Stimulated activated naive CD8-positive, alpha-beta T cell treated with anti-CD3 and anti-CD28 coated beads, Interleukin-15, Interleukin-2, amounts not matched to agents 100 U/mL and 50 U/mL, for 24 hours (primary cell): ENCODE measurements around the gene PRKN.

Experiments used
- ATAC-seq: fragments of 150-1000 bp; cut with Tn5 transposase; one replicate; pipeline ENCODE4 v1.10.0; 2021
- DNase-seq: peaks from one replicate; pipeline ENCODE4 v3.0.0; 2021

PRKN gene

GRCh38 chr6:161722394-161722793, 1005.2 kb downstream of the PRKN start:
- no peak for ATAC-seq
- no peak for DNase-seq

DNA sequence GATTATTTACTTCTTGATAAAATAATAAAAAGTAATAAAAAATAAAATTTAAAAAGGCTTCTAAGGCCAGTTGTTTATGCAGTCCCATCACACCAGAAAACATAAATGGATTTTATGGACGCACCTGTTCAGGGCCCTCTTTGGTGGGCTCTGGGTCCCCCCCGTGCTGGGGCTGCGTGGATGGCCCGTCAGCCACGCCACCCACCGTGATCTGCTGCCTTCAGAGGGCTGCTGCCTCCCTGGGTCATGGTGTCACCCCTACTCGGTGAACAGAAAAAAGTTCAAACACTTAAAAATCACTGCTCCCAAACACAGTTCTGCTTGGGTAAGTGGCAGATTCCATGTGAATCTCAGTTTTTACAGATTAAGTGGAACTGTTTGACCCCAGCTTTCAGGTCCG, 1006.1 kb downstream of the PRKN start:
- ATAC-seq: no peak
- no peak for DNase-seq

DNA sequence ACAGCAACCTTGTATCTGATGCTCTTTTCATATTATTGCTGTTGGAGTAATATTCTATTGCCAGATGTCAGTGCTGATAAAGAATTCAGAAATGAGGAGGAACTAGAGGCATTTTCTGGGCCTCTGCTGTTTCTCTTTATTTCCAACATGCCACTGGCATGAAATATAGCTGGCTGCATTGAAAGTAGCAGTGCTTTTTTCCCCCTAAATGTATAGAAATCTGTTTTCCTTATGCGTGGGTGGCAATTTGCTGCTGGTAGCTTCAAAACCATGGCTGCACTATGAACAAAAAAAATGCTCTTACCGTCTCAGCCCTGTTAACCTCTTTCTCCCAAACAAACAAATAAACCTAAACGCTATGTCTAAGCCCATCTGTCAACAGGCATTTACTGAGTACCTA, 1011.4 kb downstream of the PRKN start:
- no peak for DNase-seq
- ATAC-seq: no peak

DNA sequence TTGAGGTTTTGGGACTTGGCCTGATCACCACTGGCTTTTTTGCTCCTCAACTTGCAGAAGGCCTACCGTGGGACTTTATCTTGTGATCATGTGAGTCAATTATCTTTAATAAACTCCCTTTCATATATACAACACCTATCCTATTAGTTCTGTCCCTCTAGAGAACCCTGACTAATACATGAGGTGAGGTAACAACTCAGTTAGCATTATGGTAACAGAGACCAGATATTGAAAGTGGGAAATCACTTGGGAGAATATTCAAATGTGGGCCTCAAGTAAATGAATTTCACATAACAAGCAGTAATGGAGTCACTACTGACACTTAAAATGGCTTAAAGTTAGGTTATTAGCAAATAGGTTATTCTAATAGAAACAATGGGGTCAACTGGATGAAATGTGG, 1015.6 kb downstream of the PRKN start:
- DNase-seq: no peak
- ATAC-seq: no peak

DNA sequence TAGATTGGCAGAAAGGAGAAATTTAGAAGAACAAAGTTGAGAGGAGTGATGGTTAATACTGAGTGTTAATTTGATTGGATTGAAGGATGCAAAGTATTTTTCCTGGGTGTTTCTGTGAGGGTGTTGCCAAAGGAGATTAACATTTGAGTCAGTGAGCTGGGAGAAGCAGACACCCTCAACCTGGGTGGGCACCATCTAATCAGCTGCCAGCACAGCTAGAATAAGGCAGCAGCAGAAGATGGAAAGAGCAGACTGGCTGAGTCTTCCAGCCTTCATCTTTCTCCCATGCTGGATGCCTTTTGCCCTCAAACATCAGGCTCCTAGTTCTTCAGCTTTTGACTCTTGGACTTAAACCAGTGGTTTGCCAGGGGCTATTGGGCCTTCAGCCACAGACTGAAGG, 1016.1 kb downstream of the PRKN start:
- DNase-seq (no peak), ATAC-seq (no peak)

DNA sequence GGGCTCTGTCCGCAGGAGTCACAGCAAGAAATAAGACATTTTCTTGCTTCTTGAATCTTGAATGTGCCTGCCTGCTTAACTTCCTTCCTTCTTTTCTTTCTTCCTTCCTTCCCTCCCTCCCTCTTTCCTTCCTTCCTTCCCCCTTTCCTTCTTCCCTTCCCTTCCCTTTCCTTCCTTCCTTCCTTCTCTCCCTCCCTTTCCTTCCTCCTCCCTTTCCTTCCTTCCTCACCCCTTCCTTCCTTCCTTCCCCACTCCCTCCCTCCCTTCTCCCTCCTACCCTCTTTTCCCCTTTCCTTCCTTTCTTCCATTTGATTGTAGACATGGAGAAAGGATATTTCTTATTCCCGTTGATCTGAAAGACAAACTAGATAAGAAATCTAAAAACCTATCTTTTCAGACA, 1016.9 kb downstream of the PRKN start:
- DNase-seq (no peak), ATAC-seq (no peak)

- no peak for ATAC-seq
- no peak for DNase-seq
Observed at GRCh38 chr6:161701056-161701455, 1026.5 kb downstream of the PRKN start.

DNA sequence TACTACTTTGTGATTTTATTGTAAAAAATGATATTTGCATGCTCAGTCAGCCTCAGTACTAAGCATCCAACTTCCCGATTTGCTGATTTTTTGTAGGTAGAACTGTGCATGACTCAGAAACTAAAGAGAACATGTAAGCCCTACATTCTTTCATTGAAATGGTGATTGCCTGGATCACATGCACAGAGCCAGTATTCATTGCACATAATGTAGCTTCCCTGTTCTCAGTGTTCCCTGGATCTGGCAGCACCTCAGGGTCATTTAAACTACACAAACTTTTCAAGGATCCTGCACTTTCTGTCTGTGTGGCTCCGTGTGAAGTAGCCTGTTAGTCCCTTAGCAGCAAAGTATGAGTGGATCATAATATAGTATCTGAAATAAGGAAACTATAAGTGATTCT, 1030.8 kb downstream of the PRKN start:
- ATAC-seq (no peak), DNase-seq (no peak)

DNA sequence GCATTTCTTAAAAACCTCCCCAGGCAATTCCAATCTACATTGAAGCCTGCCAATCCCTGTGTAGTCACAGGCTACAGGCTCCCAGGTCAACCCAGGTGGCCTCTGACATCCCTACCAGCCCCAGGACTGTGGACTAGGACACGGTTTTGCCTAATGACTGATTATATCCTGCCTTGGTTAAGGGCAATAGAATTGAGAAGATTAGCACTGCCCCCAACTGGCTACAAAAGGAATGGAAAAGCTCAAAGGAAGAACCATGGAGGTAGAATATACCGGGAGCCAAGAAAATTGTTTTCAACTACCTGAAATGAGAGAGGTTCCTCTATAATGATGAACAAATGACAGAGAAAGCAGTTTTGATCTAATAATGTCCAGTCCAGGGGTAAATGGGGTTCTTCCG, 1032.6 kb downstream of the PRKN start:
- DNase-seq (no peak), ATAC-seq (no peak)

GRCh38 chr6:161686655-161687054, 1040.9 kb downstream of the PRKN start:
- no peak for ATAC-seq
- no peak for DNase-seq

DNA sequence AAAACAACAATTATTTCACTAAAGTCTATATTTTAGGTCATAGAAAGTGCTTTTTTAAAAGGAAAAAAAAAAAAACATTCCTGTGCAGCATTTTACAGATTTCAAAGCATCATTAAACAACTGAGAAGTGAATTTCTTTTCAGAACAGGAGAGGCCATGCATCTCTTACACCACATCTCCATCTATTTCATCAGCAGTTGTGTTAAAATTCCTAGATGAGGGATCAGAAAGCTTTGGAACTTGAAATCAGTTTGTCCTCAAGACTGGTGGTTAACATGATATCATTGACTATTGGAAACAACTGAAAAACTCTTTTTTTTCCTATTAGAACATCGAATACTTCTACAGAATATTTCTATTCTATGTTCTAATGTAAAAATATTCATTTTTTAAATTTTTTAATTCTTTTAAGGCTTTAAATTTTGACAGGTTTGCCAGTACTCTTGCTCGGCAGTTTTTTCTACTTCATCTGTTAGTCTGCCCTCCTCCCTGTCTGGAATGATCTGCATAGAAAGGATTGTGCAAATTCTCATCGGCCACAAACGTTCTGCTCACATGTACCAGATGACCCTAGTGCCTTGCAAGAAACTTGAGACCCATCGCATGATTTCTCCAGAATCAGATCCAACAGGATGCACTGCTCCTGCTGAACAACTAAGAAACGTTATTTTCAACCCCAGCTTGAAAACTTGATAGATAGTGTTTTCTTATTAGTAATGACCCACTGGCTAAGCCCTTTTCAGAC, 1042.7 kb downstream of the PRKN start:
- DNase-seq: no peak
- no peak for ATAC-seq

GRCh38 chr6:161683400-161683799, 1044.2 kb downstream of the PRKN start:
- DNase-seq: no peak
- no peak for ATAC-seq

DNA sequence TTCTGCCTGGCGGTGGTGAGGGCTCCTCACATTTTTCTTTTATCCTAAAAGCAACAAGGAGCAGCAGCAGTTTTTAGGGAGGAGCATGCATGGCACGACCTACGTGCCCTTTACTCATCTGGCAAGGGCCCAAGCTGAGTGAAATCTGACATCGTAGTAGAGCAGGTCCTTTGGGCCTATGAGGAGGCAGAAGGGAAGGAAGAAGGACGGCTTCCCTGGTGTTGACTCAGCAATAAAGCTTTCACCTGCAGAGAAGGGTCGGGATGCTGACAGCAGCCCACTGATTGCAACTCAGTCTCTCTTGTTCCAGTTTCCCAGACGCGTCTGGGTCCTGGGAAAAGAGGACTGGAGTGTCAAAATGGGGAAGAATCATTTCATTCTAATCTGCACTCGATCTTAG, 1044.6 kb downstream of the PRKN start:
- ATAC-seq: no peak

GRCh38 chr6:161679980-161680538, 1047.5 kb downstream of the PRKN start:
- DNase-seq: no peak
- ATAC-seq: no peak

More for the DNA sequence above, 1044.6 kb downstream of the PRKN start:
- no peak for DNase-seq

DNA sequence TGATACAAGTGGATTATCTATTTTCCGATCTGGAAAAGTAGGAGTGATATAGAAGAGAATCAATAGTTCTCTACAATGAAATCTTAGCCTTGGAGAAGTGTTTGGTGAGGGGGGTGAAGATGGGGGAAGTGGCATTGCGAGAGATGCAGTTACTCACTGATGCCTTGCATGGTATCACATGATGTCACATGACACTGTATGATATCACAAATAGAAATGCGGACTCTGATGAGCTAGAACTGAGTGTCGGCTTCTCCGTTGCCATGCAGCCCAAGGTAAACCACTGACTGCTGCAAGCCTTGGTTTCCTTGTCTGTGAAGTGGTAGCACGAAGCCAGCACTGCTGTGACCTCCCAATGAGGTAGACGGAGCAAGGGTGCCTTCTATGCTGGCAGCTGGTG, 1050.4 kb downstream of the PRKN start:
- ATAC-seq (no peak), DNase-seq (no peak)

DNA sequence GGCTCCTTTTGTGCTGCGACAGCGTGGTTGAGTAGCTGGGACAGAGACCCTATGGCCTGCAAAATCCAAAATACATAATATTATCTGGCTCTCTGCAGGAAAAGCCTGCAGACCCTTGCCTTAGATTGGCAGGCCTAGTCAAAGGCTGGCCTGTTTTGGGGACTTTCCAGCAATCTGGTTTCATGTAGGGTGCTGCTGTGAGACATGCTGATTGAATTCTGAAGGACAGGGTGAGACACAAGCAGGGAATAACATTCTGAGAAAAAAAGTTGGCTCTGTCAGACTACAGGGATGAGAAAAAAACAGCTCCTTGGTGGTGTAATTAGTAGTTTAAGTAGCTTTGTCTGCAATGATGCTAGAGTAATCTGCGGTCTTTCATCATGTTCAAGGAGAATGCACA, 1051.0 kb downstream of the PRKN start:
- ATAC-seq (no peak), DNase-seq (no peak)

DNA sequence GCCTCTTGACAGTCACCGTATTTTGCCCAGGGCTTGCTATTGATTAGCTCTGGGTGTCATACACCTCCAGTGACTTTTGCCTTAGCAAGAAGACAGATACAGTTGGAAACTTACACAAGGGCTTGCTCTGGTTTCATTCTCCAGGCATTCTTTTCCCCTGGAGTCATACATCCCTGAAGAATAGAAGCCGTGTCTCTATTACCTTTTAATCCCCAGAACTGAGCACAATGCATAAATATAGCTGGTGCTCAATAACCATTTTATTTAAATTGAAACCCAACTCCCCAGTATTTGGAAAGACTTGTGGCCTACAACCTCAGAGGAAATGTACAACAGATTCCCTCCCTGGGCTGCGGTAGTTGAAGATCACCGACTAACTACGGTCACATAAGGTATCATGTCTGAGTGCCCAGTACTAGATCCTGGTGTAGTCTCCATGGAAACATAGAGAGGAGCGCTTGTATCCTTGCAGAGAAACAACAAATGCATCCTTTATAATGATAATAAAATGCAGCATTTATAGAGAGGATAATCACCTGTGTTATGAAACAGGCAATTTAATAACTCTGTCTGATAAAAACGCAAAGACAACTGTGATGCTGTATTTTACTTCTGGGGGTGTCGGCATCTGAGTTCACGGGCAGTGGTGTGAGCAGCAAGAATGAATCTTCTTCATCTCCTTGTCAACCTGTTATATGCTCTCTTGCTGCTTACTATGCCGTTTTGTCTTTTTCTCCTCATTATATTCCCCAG, 1052.5 kb downstream of the PRKN start:
- ATAC-seq: no peak
- no peak for DNase-seq

GRCh38 chr6:161673026-161673425, 1054.5 kb downstream of the PRKN start:
- ATAC-seq (no peak), DNase-seq (no peak)

DNA sequence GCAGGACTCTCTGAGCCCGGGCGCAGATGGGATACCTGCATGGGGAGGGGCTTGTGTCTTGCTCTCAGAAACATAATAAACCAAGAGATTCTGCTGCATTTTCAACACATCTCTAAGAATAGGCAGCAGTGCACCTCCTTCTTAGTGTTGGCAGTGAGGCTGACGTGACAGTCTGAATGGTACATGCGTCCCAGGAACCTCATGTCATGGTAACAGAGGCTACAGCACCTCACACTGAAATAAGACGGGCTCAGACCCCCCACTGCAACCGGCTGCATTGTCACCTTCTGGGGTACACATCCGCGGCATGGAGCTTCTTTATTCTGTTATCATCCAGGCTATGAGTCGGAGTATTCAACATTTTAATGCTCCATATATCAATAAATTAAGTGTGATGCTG, 1056.4 kb downstream of the PRKN start:
- DNase-seq (no peak), ATAC-seq (no peak)

DNA sequence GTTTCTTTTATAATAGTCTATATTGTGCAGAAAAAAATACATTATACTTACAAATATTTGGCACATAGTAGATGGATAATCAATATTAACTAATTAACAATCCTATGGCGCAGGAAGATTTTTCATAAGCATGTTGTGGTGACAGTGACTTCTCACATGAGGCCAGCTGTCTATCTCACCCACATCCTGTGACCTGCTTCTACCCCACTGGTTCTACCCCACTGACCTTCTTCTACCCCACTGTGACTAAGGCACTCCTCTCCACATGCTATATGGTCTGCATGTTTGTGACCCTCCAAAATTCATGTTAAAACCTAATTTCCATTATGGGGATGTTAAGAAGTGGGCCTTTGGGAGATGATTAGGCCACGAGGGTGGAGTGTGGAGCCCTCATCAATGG, 1058.9 kb downstream of the PRKN start:
- no peak for ATAC-seq

GRCh38 chr6:161667957-161668356, 1059.6 kb downstream of the PRKN start:
- DNase-seq: no peak

More for the DNA sequence above, 1058.9 kb downstream of the PRKN start:
- no peak for DNase-seq

GRCh38 chr6:161663682-161664081, 1063.9 kb downstream of the PRKN start:
- DNase-seq (no peak), ATAC-seq (no peak)

More at GRCh38 chr6:161667957-161668356, 1059.6 kb downstream of the PRKN start:
- ATAC-seq: no peak
